K562 (cell line): ENCODE measurements around the gene INPPL1. TPM values are rescaled to one million over a fixed set of nuclear protein-coding genes. Genes with fewer than 3 reads are reported as not detected.

Experiments used
- CBX3 ChIP-seq, 2 experiments: IDR thresholded peaks; 1 replicate in 1 of 2; 2 replicates in 1 of 2; pipeline ENCODE4 v1.6.1; 2012; ENCODE audit warnings: inconsistent platforms in 2 of 2, low read length in 2 of 2, borderline replicate concordance in 1 of 2, control low read depth in 1 of 2
- ELF1 ChIP-seq: fragments of 200-800 bp; sonication (Bioruptor generic); IDR thresholded peaks from 2 replicates; pipeline ENCODE4 v1.6.1; 2016; ENCODE audit warnings: missing genetic modification characterization, missing compliant biosample characterization
- FOXJ3 ChIP-seq: sonication (generic); formaldehyde crosslinking; IDR thresholded peaks from 2 replicates; pipeline ENCODE4 v1.4.0; 2020; ENCODE audit warnings: mild to moderate bottlenecking, missing genetic modification reagents
- POLR2A ChIP-seq: fragments of 450-650 bp; conservative IDR thresholded peaks from 2 replicates; pipeline ENCODE4 v1.6.1; 2016
- POLR2AphosphoS2 ChIP-seq: IDR thresholded peaks from 2 replicates; pipeline ENCODE4 v1.6.1; 2012; ENCODE audit warnings: low read length, improper control_type of control experiment
- RBM22 ChIP-seq: fragments of 200-400 bp; formaldehyde crosslinking; IDR thresholded peaks from 2 replicates; pipeline ENCODE4 v1.6.1; 2018; ENCODE audit warnings: low read length, low read depth; ENCODE audit not compliant: poor library complexity, severe bottlenecking
- RNF2 ChIP-seq: sonication (generic); IDR thresholded peaks from 2 replicates; pipeline ENCODE4 v1.6.1; 2016
- SNRNP70 ChIP-seq: fragments of 200-400 bp; formaldehyde crosslinking; optimal IDR thresholded peaks from 2 replicates; pipeline ENCODE3; 2017; ENCODE audit warnings: low read depth, low read length
- TARDBP ChIP-seq: fragments of 450-650 bp; IDR thresholded peaks from 2 replicates; pipeline ENCODE4 v1.6.1; 2016
- ZBED1 ChIP-seq: IDR thresholded peaks from 2 replicates; pipeline ENCODE4 v1.6.1; 2014
- ZNF318 ChIP-seq, 2 experiments: fragments of 450-650 bp; IDR thresholded peaks; 2 replicates each; pipeline ENCODE4 v1.6.1; 2016; ENCODE audit warnings: mild to moderate bottlenecking in 2 of 2, borderline replicate concordance in 1 of 2, low read depth in 1 of 2, moderate library complexity in 1 of 2
- polyA plus RNA-seq, 8 experiments: library from polyadenylated mRNA; depleted of rRNA in 4 of 8; stranded (reverse) in 5 of 8; unstranded in 3 of 8; fragments of >200 nt; fragmentation: Nextera tagmentation in 2 of 8; fragmentation: Illumina TruSeq in 1 of 8; extraction: Ambion mirVana in 2 of 8; extraction: Trizol in 1 of 8; gene quantifications; 2 replicates each; pipeline versions ENCODE4 v1.2.1 to v1.2.3, GENCODE V29; 2011 to 2014; ENCODE audit warnings: inconsistent platforms in 1 of 8, missing spikeins in 1 of 8
- total RNA-seq, 7 experiments: library from RNA; depleted of rRNA in 6 of 7; stranded (reverse); fragments of >200 nt in 6 of 7; fragmentation: Illumina TruSeq in 2 of 7; extraction: Trizol in 2 of 7; gene quantifications; 2 replicates each; pipeline versions ENCODE4 v1.2.1 to v1.2.3, GENCODE V29; 2011 to 2021; ENCODE audit warnings: low replicate concordance in 1 of 7
- TF ChIP-seq, protein P1 (sequence below): fragments of 450-650 bp; IDR thresholded peaks from 2 replicates; pipeline ENCODE4 v1.6.1; 2016; ENCODE audit warnings: low read depth

The INPPL1 gene
- total and polyA plus RNA-seq, 9 of the 15 experiments (the other 6 are each of a cell fraction or from before 2014, with no cell fraction given) = 0.55 to 137 (median 61.6) TPM

GRCh38 chr11:72223615-72224563 lies 678 bp upstream of the INPPL1 start (continued):
- TF ChIP-seq SNRNP70 = no peak
- TF ChIP-seq ZBED1 = no peak
- 0 out of 2 replicates have a peak, but pooled peaks have one; percentile 29 for TF ChIP-seq RNF2
- TF ChIP-seq, protein P1, sequence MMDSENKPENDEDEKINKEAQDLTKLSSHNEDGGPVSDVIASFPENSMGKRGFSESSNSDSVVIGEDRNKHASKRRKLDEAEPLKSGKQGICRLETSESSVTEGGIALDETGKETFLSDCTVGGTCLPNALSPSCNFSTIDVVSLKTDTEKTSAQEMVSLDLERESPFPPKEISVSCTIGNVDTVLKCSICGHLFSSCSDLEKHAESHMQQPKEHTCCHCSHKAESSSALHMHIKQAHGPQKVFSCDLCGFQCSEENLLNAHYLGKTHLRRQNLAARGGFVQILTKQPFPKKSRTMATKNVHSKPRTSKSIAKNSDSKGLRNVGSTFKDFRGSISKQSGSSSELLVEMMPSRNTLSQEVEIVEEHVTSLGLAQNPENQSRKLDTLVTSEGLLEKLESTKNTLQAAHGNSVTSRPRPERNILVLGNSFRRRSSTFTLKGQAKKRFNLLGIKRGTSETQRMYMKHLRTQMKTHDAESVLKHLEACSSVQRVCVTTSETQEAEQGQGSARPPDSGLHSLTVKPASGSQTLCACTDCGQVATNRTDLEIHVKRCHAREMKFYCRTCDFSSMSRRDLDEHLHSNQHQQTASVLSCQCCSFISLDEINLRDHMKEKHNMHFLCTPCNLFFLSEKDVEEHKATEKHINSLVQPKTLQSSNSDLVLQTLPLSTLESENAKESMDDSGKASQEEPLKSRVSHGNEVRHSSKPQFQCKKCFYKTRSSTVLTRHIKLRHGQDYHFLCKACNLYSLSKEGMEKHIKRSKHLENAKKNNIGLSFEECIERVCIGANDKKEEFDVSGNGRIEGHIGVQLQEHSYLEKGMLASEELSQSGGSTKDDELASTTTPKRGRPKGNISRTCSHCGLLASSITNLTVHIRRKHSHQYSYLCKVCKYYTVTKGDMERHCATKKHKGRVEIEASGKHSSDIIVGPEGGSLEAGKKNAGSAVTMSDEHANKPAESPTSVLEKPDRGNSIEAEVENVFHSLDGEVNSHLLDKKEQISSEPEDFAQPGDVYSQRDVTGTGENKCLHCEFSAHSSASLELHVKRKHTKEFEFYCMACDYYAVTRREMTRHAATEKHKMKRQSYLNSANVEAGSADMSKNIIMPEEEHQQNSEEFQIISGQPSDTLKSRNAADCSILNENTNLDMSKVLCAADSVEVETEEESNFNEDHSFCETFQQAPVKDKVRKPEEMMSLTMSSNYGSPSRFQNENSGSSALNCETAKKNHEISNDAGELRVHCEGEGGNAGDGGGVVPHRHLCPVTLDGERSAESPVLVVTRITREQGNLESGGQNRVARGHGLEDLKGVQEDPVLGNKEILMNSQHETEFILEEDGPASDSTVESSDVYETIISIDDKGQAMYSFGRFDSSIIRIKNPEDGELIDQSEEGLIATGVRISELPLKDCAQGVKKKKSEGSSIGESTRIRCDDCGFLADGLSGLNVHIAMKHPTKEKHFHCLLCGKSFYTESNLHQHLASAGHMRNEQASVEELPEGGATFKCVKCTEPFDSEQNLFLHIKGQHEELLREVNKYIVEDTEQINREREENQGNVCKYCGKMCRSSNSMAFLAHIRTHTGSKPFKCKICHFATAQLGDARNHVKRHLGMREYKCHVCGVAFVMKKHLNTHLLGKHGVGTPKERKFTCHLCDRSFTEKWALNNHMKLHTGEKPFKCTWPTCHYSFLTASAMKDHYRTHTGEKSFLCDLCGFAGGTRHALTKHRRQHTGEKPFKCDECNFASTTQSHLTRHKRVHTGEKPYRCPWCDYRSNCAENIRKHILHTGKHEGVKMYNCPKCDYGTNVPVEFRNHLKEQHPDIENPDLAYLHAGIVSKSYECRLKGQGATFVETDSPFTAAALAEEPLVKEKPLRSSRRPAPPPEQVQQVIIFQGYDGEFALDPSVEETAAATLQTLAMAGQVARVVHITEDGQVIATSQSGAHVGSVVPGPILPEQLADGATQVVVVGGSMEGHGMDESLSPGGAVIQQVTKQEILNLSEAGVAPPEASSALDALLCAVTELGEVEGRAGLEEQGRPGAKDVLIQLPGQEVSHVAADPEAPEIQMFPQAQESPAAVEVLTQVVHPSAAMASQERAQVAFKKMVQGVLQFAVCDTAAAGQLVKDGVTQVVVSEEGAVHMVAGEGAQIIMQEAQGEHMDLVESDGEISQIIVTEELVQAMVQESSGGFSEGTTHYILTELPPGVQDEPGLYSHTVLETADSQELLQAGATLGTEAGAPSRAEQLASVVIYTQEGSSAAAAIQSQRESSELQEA = no peak
- TF ChIP-seq ZNF318 (IDR thresholded peaks at IDR 0.05; ENCODE audit: borderline replicate concordance in 1 of 2, low read depth in 1 of 2) = no peak
- no peak for TF ChIP-seq ELF1 (tag)
- TF ChIP-seq POLR2A = peak; percentile 72; the same call in 1 of the 2 replicates
- peak; percentile 12 for TF ChIP-seq RBM22
- TF ChIP-seq TARDBP = no peak
- no peak for TF ChIP-seq POLR2AphosphoS2
- TF ChIP-seq FOXJ3 (CRISPR knock-in tag) = no peak
- no peak for TF ChIP-seq CBX3 (IDR thresholded peaks at IDR 0.05; ENCODE audit: borderline replicate concordance in 1 of 2, low read length in 2 of 2)
